Kidney epithelial cell (primary cell): ENCODE data around the gene SLC7A11. TPM values are rescaled to one million over a fixed set of nuclear protein-coding genes. Genes with fewer than 3 reads are reported as not detected.
"Not testable (repeated sequence)": the region's sequence is repeated elsewhere in the genome, so short reads cannot be mapped to it uniquely, and the experiment has no call there.

Source experiments
- DNase-seq: peaks from one replicate; pipeline ENCODE4 v3.0.0-alpha.2; 2010; ENCODE audit warnings: low read depth
- H3K27me3 ChIP-seq: 2 replicates; pipeline ENCODE4 v1.6.0; 2011; ENCODE audit warnings: low read length; ENCODE audit not compliant: control insufficient read depth, insufficient read depth
- H3K36me3 ChIP-seq: 2 replicates; pipeline ENCODE4 v1.5.1; 2011; ENCODE audit warnings: low read length; ENCODE audit not compliant: control insufficient read depth, insufficient read depth
- H3K4me3 ChIP-seq: 2 replicates; pipeline ENCODE4 v1.5.1; 2011; ENCODE audit warnings: low read depth, mild to moderate bottlenecking, control low read depth, low read length
- CTCF ChIP-seq: IDR thresholded peaks from 2 replicates; pipeline ENCODE4 v1.5.1; 2011; ENCODE audit warnings: mild to moderate bottlenecking, moderate library complexity, low read length, control low read depth, inconsistent platforms; ENCODE audit not compliant: insufficient read depth, poor library complexity, severe bottlenecking
- total RNA-seq: library from RNA; depleted of rRNA; stranded (reverse); fragments of >200 nt; gene quantifications from 2 replicates; pipeline ENCODE4 v1.2.3, GENCODE V29; 2015

Gene SLC7A11
- total RNA-seq, 1 donor from 2014 or later: 31.7 TPM

GRCh38 chr4:138243369-138243768, 1.2 kb upstream of the SLC7A11 start:
- TF ChIP-seq CTCF: no peak

GRCh38 chr4:138242834-138243156, 646 bp upstream of the SLC7A11 start:
- peak overlapping the region; percentile 9 for H3K4me3 ChIP-seq
- H3K36me3 ChIP-seq: no peaks in the 10 kb centered on the region
- TF ChIP-seq CTCF: no peak
- no peaks in the 10 kb centered on the region for H3K27me3 ChIP-seq
- DNase-seq: no peak

More at GRCh38 chr4:138243369-138243768, 1.2 kb upstream of the SLC7A11 start:
- Histone ChIP-seq H3K27me3 (no peaks in the 10 kb centered on the region), H3K36me3 (no peaks in the 10 kb centered on the region), H3K4me3 (no peak overlapping the region)
- peak; percentile 64 for DNase-seq

GRCh38 chr4:138241281-138242075, 671 bp downstream of the SLC7A11 start:
- no peak for TF ChIP-seq CTCF
- DNase-seq: no peak
- no peaks in the 10 kb centered on the region for H3K36me3 ChIP-seq
- H3K27me3 ChIP-seq: no peaks in the 10 kb centered on the region
- peak overlapping the region; percentile 33 for H3K4me3 ChIP-seq

GRCh38 chr4:138239491-138239890, 2.7 kb downstream of the SLC7A11 start:
- Histone ChIP-seq H3K4me3 (no peak overlapping the region), H3K27me3 (no peaks in the 10 kb centered on the region), H3K36me3 (no peaks in the 10 kb centered on the region)
- DNase-seq: no peak
- TF ChIP-seq CTCF: no peak

GRCh38 chr4:138238521-138239292, 3.4 kb downstream of the SLC7A11 start:
- no peak for TF ChIP-seq CTCF
- no peak overlapping the region for H3K4me3 ChIP-seq
- no peak for DNase-seq

GRCh38 chr4:138237132-138237531, 5.0 kb downstream of the SLC7A11 start:
- H3K4me3 ChIP-seq, DNase-seq, H3K27me3 ChIP-seq, H3K36me3 ChIP-seq: not testable (repeated sequence)

More at GRCh38 chr4:138238521-138239292, 3.4 kb downstream of the SLC7A11 start:
- no peaks in the 10 kb centered on the region for H3K36me3 ChIP-seq
- no peaks in the 10 kb centered on the region for H3K27me3 ChIP-seq
